WTC11 (cell line): Measurements from ENCODE around the gene OPN4. TPM values are rescaled to one million over a fixed set of nuclear protein-coding genes. Genes with fewer than 3 reads are reported as not detected.

ENCODE experiments used
- ATAC-seq: fragments of 200-7000 bp; cut with Tn5 transposase; 2 replicates; pipeline ENCODE4 v1.10.0; 2021; ENCODE audit warnings: mild to moderate bottlenecking, moderate library complexity
- CTCF ChIA-PET: fragments of 300-600 bp; sonication (Branson Sonifier 250); formaldehyde crosslinking; loops from one replicate; lab custom pipeline; 2021; ENCODE audit warnings: antibody characterized with exemption; lab: Charles Lee
- POLR2A ChIA-PET: fragments of 350-600 bp; sonication (Branson Sonifier 250); formaldehyde crosslinking; loops from one replicate; lab custom pipeline; 2021; ENCODE audit warnings: antibody characterized with exemption; lab: Charles Lee
- DNase-seq: peaks from one replicate; pipeline ENCODE4 v3.0.0; 2021; ENCODE audit warnings: low spot score
- H3K27ac Mint-ChIP-seq: 2 replicates; pipeline ENCODE4 v1.8.0; 2021; ENCODE audit warnings: mixed read lengths
- H3K27me3 Mint-ChIP-seq: 2 replicates; pipeline ENCODE4 v1.8.0; 2021; ENCODE audit warnings: low read depth, mild to moderate bottlenecking, moderate library complexity, mixed read lengths
- H3K36me3 Mint-ChIP-seq: 2 replicates; pipeline ENCODE4 v1.8.0; 2021; ENCODE audit warnings: mixed read lengths
- H3K4me1 Mint-ChIP-seq: 2 replicates; pipeline ENCODE4 v1.8.0; 2022; ENCODE audit warnings: mixed read lengths
- H3K4me3 Mint-ChIP-seq: 2 replicates; pipeline ENCODE4 v1.8.0; 2021; ENCODE audit warnings: mild to moderate bottlenecking, moderate library complexity, mixed read lengths
- H3K9me3 Mint-ChIP-seq: 2 replicates; pipeline ENCODE4 v1.8.0; 2021; ENCODE audit warnings: mixed read lengths
- MYBL2 ChIP-seq: sonication (generic); formaldehyde crosslinking; IDR thresholded peaks from 2 replicates; pipeline ENCODE4 v1.8.1; 2023; ENCODE audit warnings: mild to moderate bottlenecking, moderate library complexity, missing genetic modification reagents
- NR1H2 ChIP-seq: sonication (generic); formaldehyde crosslinking; IDR thresholded peaks from 2 replicates; pipeline ENCODE4 v1.9.0; 2021; ENCODE audit warnings: mild to moderate bottlenecking, moderate library complexity, missing genetic modification reagents
- NR2C2 ChIP-seq: sonication (generic); formaldehyde crosslinking; IDR thresholded peaks from 2 replicates; pipeline ENCODE4 v1.8.0; 2022; ENCODE audit warnings: mild to moderate bottlenecking, missing genetic modification reagents
- OVOL2 ChIP-seq: fragments of 250-450 bp; sonication (Bioruptor Pico); IDR thresholded peaks from 2 replicates; pipeline ENCODE4 v1.9.0; 2021; ENCODE audit warnings: mild to moderate bottlenecking, borderline replicate concordance
- SOX15 ChIP-seq: fragments of 250-450 bp; sonication (Bioruptor Pico); IDR thresholded peaks from 2 replicates; pipeline ENCODE4 v1.9.0; 2021; ENCODE audit warnings: mild to moderate bottlenecking
- ZBTB21 ChIP-seq: sonication (generic); formaldehyde crosslinking; IDR thresholded peaks from 2 replicates; pipeline ENCODE4 v1.8.1; 2023; ENCODE audit warnings: mild to moderate bottlenecking, missing genetic modification reagents, borderline replicate concordance
- ZNF138 ChIP-seq: sonication (generic); formaldehyde crosslinking; conservative IDR thresholded peaks from 2 replicates; pipeline ENCODE4 v1.8.1; 2022; ENCODE audit warnings: mild to moderate bottlenecking, moderate library complexity, missing genetic modification reagents
- ZNF263 ChIP-seq: sonication (generic); formaldehyde crosslinking; IDR thresholded peaks from 2 replicates; pipeline ENCODE4 v1.8.1; 2022; ENCODE audit warnings: low read depth, mild to moderate bottlenecking, moderate library complexity, missing genetic modification reagents
- ZNF423 ChIP-seq: fragments of 250-450 bp; sonication (Bioruptor Pico); IDR thresholded peaks from 2 replicates; pipeline ENCODE4 v2.1.2; 2022; ENCODE audit warnings: mild to moderate bottlenecking, moderate library complexity
- total RNA-seq: library from RNA; stranded (reverse); gene quantifications from 3 replicates; pipeline ENCODE4 v1.2.3, GENCODE V29; 2021
- TF ChIP-seq, protein P1 (sequence below): sonication (generic); formaldehyde crosslinking; IDR thresholded peaks from 2 replicates; pipeline ENCODE4 v1.8.1; 2023; ENCODE audit warnings: mild to moderate bottlenecking, missing genetic modification reagents
- TF ChIP-seq, protein P2 (sequence below): fragments of 250-450 bp; sonication (Bioruptor Pico); IDR thresholded peaks from 2 replicates; pipeline ENCODE4 v1.9.0; 2021; ENCODE audit warnings: mild to moderate bottlenecking
- TF ChIP-seq, protein P3 (sequence below): sonication (generic); formaldehyde crosslinking; IDR thresholded peaks from 2 replicates; pipeline ENCODE4 v1.8.1; 2022; ENCODE audit warnings: missing genetic modification reagents, borderline replicate concordance
- TF ChIP-seq, protein P4 (sequence below): sonication (generic); formaldehyde crosslinking; IDR thresholded peaks from 2 replicates; pipeline ENCODE4 v1.8.0; 2022; ENCODE audit warnings: mild to moderate bottlenecking, missing genetic modification reagents
- TF ChIP-seq, protein P5 (sequence below): fragments of 250-450 bp; sonication (Bioruptor Pico); IDR thresholded peaks from 2 replicates; pipeline ENCODE4 v1.8.0; 2021; ENCODE audit warnings: mild to moderate bottlenecking
- TF ChIP-seq, protein P6 (sequence below): sonication (generic); formaldehyde crosslinking; IDR thresholded peaks from 2 replicates; pipeline ENCODE4 v1.8.1; 2022; ENCODE audit warnings: mild to moderate bottlenecking, missing genetic modification reagents, moderate library complexity, borderline replicate concordance
- TF ChIP-seq, protein P7 (sequence below): sonication (generic); formaldehyde crosslinking; IDR thresholded peaks from 2 replicates; pipeline ENCODE4 v1.8.0; 2022; ENCODE audit warnings: mild to moderate bottlenecking, missing genetic modification reagents
- TF ChIP-seq, protein P8 (sequence below): fragments of 250-450 bp; sonication (Bioruptor Pico); IDR thresholded peaks from 2 replicates; pipeline ENCODE4 v2.1.2; 2022; ENCODE audit warnings: mild to moderate bottlenecking, moderate library complexity
- TF ChIP-seq, protein P9 (sequence below): sonication (generic); formaldehyde crosslinking; IDR thresholded peaks from 2 replicates; pipeline ENCODE4 v1.8.1; 2023; ENCODE audit warnings: mild to moderate bottlenecking, missing genetic modification reagents, borderline replicate concordance
- TF ChIP-seq, protein P10 (sequence below): fragments of 200-600 bp; IDR thresholded peaks from 2 replicates; pipeline ENCODE4 v1.8.0; 2022; ENCODE audit warnings: antibody characterized with exemption
- TF ChIP-seq, protein P11 (sequence below): sonication (generic); formaldehyde crosslinking; IDR thresholded peaks from 2 replicates; pipeline ENCODE4 v1.8.1; 2022; ENCODE audit warnings: low read depth, missing genetic modification reagents, borderline replicate concordance

The OPN4 gene
- total RNA-seq, 1 experiment from 2014 or later: not detected

DNA sequence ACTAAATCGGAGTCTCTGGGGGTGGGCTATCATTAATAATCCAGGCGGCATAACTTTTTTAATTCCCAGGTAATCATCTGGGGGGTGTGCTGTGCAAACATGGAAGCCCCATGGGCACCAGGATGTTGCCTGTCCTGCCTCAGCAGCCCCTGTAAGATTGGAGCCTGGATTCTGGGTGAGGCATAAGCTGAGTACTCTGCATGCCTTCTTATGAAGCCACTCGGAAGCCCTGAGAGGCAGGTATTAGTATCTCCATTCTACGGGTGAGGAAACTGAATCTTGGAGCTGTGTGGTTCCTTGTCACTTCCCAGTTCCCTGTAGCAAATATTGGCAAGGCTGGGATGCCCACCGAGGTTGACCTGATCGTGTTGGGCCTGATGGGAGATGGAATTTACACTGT, 7.4 kb upstream of the OPN4 start:
- Mint-ChIP-seq H3K36me3 (0 out of 2 replicates have a peak, but pooled peaks cover 1% of the 10 kb centered on the region), H3K9me3 (peaks cover 6% of the 10 kb centered on the region), H3K27ac (no peak overlapping the region), H3K27me3 (no peaks in the 10 kb centered on the region), H3K4me3 (no peak overlapping the region), H3K4me1 (peaks cover 9% of the 10 kb centered on the region)
- ATAC-seq: no peak
- no peak for DNase-seq
- ChIA-PET CTCF (interaction anchor here (1.3 kb wide), 1 partner anchor 16 kb away, joined by 3 read pairs; no protein-coding TSS in a partner anchor), POLR2A (no interaction called here)
- TF ChIP-seq, protein P1, sequence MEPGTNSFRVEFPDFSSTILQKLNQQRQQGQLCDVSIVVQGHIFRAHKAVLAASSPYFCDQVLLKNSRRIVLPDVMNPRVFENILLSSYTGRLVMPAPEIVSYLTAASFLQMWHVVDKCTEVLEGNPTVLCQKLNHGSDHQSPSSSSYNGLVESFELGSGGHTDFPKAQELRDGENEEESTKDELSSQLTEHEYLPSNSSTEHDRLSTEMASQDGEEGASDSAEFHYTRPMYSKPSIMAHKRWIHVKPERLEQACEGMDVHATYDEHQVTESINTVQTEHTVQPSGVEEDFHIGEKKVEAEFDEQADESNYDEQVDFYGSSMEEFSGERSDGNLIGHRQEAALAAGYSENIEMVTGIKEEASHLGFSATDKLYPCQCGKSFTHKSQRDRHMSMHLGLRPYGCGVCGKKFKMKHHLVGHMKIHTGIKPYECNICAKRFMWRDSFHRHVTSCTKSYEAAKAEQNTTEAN: no peak
- TF ChIP-seq, protein P2, sequence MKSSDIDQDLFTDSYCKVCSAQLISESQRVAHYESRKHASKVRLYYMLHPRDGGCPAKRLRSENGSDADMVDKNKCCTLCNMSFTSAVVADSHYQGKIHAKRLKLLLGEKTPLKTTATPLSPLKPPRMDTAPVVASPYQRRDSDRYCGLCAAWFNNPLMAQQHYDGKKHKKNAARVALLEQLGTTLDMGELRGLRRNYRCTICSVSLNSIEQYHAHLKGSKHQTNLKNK (CRISPR knock-in tag): no peak
- TF ChIP-seq MYBL2 (CRISPR knock-in tag) (no peak), NR1H2 (CRISPR knock-in tag) (no peak), SOX15 (CRISPR knock-in tag) (no peak), NR2C2 (CRISPR knock-in tag) (no peak), ZNF138 (CRISPR knock-in tag) (no peak), OVOL2 (CRISPR knock-in tag) (no peak), ZNF263 (no peak), ZBTB21 (no peak), ZNF423 (CRISPR knock-in tag) (no peak)
- TF ChIP-seq, protein P3, sequence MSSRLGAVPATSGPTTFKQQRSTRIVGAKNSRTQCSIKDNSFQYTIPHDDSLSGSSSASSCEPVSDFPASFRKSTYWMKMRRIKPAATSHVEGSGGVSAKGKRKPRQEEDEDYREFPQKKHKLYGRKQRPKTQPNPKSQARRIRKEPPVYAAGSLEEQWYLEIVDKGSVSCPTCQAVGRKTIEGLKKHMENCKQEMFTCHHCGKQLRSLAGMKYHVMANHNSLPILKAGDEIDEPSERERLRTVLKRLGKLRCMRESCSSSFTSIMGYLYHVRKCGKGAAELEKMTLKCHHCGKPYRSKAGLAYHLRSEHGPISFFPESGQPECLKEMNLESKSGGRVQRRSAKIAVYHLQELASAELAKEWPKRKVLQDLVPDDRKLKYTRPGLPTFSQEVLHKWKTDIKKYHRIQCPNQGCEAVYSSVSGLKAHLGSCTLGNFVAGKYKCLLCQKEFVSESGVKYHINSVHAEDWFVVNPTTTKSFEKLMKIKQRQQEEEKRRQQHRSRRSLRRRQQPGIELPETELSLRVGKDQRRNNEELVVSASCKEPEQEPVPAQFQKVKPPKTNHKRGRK (CRISPR knock-in tag): no peak
- TF ChIP-seq, protein P4, sequence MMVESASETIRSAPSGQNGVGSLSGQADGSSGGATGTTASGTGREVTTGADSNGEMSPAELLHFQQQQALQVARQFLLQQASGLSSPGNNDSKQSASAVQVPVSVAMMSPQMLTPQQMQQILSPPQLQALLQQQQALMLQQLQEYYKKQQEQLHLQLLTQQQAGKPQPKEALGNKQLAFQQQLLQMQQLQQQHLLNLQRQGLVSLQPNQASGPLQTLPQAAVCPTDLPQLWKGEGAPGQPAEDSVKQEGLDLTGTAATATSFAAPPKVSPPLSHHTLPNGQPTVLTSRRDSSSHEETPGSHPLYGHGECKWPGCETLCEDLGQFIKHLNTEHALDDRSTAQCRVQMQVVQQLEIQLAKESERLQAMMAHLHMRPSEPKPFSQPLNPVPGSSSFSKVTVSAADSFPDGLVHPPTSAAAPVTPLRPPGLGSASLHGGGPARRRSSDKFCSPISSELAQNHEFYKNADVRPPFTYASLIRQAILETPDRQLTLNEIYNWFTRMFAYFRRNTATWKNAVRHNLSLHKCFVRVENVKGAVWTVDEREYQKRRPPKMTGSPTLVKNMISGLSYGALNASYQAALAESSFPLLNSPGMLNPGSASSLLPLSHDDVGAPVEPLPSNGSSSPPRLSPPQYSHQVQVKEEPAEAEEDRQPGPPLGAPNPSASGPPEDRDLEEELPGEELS (CRISPR knock-in tag): no peak
- TF ChIP-seq, protein P5, sequence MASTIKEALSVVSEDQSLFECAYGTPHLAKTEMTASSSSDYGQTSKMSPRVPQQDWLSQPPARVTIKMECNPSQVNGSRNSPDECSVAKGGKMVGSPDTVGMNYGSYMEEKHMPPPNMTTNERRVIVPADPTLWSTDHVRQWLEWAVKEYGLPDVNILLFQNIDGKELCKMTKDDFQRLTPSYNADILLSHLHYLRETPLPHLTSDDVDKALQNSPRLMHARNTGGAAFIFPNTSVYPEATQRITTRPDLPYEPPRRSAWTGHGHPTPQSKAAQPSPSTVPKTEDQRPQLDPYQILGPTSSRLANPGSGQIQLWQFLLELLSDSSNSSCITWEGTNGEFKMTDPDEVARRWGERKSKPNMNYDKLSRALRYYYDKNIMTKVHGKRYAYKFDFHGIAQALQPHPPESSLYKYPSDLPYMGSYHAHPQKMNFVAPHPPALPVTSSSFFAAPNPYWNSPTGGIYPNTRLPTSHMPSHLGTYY (CRISPR knock-in tag): no peak
- TF ChIP-seq, protein P6, sequence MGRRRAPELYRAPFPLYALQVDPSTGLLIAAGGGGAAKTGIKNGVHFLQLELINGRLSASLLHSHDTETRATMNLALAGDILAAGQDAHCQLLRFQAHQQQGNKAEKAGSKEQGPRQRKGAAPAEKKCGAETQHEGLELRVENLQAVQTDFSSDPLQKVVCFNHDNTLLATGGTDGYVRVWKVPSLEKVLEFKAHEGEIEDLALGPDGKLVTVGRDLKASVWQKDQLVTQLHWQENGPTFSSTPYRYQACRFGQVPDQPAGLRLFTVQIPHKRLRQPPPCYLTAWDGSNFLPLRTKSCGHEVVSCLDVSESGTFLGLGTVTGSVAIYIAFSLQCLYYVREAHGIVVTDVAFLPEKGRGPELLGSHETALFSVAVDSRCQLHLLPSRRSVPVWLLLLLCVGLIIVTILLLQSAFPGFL (CRISPR knock-in tag): no peak
- TF ChIP-seq, protein P7, sequence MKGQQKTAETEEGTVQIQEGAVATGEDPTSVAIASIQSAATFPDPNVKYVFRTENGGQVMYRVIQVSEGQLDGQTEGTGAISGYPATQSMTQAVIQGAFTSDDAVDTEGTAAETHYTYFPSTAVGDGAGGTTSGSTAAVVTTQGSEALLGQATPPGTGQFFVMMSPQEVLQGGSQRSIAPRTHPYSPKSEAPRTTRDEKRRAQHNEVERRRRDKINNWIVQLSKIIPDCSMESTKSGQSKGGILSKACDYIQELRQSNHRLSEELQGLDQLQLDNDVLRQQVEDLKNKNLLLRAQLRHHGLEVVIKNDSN: no peak
- TF ChIP-seq, protein P8, sequence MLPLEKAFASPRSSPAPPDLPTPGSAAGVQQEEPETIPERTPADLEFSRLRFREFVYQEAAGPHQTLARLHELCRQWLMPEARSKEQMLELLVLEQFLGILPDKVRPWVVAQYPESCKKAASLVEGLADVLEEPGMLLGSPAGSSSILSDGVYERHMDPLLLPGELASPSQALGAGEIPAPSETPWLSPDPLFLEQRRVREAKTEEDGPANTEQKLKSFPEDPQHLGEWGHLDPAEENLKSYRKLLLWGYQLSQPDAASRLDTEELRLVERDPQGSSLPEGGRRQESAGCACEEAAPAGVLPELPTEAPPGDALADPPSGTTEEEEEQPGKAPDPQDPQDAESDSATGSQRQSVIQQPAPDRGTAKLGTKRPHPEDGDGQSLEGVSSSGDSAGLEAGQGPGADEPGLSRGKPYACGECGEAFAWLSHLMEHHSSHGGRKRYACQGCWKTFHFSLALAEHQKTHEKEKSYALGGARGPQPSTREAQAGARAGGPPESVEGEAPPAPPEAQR (CRISPR knock-in tag): no peak
- TF ChIP-seq, protein P9, sequence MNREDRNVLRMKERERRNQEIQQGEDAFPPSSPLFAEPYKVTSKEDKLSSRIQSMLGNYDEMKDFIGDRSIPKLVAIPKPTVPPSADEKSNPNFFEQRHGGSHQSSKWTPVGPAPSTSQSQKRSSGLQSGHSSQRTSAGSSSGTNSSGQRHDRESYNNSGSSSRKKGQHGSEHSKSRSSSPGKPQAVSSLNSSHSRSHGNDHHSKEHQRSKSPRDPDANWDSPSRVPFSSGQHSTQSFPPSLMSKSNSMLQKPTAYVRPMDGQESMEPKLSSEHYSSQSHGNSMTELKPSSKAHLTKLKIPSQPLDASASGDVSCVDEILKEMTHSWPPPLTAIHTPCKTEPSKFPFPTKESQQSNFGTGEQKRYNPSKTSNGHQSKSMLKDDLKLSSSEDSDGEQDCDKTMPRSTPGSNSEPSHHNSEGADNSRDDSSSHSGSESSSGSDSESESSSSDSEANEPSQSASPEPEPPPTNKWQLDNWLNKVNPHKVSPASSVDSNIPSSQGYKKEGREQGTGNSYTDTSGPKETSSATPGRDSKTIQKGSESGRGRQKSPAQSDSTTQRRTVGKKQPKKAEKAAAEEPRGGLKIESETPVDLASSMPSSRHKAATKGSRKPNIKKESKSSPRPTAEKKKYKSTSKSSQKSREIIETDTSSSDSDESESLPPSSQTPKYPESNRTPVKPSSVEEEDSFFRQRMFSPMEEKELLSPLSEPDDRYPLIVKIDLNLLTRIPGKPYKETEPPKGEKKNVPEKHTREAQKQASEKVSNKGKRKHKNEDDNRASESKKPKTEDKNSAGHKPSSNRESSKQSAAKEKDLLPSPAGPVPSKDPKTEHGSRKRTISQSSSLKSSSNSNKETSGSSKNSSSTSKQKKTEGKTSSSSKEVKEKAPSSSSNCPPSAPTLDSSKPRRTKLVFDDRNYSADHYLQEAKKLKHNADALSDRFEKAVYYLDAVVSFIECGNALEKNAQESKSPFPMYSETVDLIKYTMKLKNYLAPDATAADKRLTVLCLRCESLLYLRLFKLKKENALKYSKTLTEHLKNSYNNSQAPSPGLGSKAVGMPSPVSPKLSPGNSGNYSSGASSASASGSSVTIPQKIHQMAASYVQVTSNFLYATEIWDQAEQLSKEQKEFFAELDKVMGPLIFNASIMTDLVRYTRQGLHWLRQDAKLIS (CRISPR knock-in tag): no peak
- TF ChIP-seq, protein P10, sequence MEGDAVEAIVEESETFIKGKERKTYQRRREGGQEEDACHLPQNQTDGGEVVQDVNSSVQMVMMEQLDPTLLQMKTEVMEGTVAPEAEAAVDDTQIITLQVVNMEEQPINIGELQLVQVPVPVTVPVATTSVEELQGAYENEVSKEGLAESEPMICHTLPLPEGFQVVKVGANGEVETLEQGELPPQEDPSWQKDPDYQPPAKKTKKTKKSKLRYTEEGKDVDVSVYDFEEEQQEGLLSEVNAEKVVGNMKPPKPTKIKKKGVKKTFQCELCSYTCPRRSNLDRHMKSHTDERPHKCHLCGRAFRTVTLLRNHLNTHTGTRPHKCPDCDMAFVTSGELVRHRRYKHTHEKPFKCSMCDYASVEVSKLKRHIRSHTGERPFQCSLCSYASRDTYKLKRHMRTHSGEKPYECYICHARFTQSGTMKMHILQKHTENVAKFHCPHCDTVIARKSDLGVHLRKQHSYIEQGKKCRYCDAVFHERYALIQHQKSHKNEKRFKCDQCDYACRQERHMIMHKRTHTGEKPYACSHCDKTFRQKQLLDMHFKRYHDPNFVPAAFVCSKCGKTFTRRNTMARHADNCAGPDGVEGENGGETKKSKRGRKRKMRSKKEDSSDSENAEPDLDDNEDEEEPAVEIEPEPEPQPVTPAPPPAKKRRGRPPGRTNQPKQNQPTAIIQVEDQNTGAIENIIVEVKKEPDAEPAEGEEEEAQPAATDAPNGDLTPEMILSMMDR: no peak
- TF ChIP-seq, protein P11, sequence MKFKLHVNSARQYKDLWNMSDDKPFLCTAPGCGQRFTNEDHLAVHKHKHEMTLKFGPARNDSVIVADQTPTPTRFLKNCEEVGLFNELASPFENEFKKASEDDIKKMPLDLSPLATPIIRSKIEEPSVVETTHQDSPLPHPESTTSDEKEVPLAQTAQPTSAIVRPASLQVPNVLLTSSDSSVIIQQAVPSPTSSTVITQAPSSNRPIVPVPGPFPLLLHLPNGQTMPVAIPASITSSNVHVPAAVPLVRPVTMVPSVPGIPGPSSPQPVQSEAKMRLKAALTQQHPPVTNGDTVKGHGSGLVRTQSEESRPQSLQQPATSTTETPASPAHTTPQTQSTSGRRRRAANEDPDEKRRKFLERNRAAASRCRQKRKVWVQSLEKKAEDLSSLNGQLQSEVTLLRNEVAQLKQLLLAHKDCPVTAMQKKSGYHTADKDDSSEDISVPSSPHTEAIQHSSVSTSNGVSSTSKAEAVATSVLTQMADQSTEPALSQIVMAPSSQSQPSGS: no peak
